Stomach (tissue), 4 donors: Measurements from ENCODE around the gene CSGALNACT2.

Experiments
- CTCF ChIP-seq, 7 experiments: fragments of 450-650 bp in 4 of 7; fragments of 200-600 bp in 3 of 7; sonication (generic) in 3 of 7; IDR thresholded peaks; one replicate each; pipeline ENCODE4 v1.5.1; 2016 to 2019; ENCODE audit warnings: antibody characterized with exemption in 7 of 7, control low read depth in 2 of 7, mild to moderate bottlenecking in 1 of 7
- EP300 ChIP-seq: sonication (generic); formaldehyde crosslinking; IDR thresholded peaks from one replicate; pipeline ENCODE4 v1.6.1; 2017; ENCODE audit warnings: antibody characterized with exemption

GRCh38 chr10:43141421-43141820, 3.2 kb downstream of the CSGALNACT2 start:
- no peak for TF ChIP-seq CTCF (IDR thresholded peaks at IDR 0.05)
- TF ChIP-seq EP300, result no peak
